ENCODE measurements around the gene SPART. TPM values are rescaled to one million over a fixed set of nuclear protein-coding genes. Genes with fewer than 3 reads are reported as not detected.

The SPART gene
- total RNA-seq, 1 experiment from 2014 or later, result 0.12 TPM

- H3K9me2 ChIP-seq (ENCODE audit: insufficient read depth), result no peaks in the 10 kb centered on the region
- peaks cover 0 to 20% of the 10 kb centered on the region in 2 experiments; a peak in 2 of 4 replicates for H3K9me3 ChIP-seq (ENCODE audit: control insufficient read depth in 1 of 2, insufficient read depth in 1 of 2, low read depth in 1 of 2, low read length in 2 of 2)
- no peak overlapping the region for H3K27ac ChIP-seq (ENCODE audit: low read depth, low read length)
- H3K4me2 ChIP-seq (ENCODE audit: low read length), result no peak overlapping the region
- H3K27me3 ChIP-seq (ENCODE audit: insufficient read depth, low read length), result no peaks in the 10 kb centered on the region
- no peak for TF ChIP-seq ZFX (IDR thresholded peaks at IDR 0.05)
- no peak for TF ChIP-seq SRF (IDR thresholded peaks at IDR 0.05; ENCODE audit: low read depth)
- no peak for TF ChIP-seq POLR2A (IDR thresholded peaks at IDR 0.05; ENCODE audit: borderline replicate concordance, extremely low read depth, insufficient read depth, insufficient read length)
- no peak for TF ChIP-seq JUND (IDR thresholded peaks at IDR 0.05)
- no peak for TF ChIP-seq ATF3 (IDR thresholded peaks at IDR 0.05)
- no peak for TF ChIP-seq SIN3A (IDR thresholded peaks at IDR 0.05; ENCODE audit: low read depth)
- TF ChIP-seq ZBTB33 (IDR thresholded peaks at IDR 0.05; ENCODE audit: extremely low read depth, insufficient replicate concordance, low read length), result no peak
- no peak for TF ChIP-seq ELF1 (IDR thresholded peaks at IDR 0.05; ENCODE audit: borderline replicate concordance, low read depth)
- TF ChIP-seq CTCF (IDR thresholded peaks at IDR 0.05 in 2 of 3, conservative IDR thresholded peaks at IDR 0.05 in 1 of 3; ENCODE audit: borderline replicate concordance in 1 of 3, insufficient read depth in 1 of 3, low read depth in 2 of 3, low read length in 2 of 3), result no peak
- TF ChIP-seq SP1 (IDR thresholded peaks at IDR 0.05; ENCODE audit: low read depth), result no peak
- no peak for TF ChIP-seq CBX3 (IDR thresholded peaks at IDR 0.05; ENCODE audit: low read depth)
- no peak for TF ChIP-seq MAX (IDR thresholded peaks at IDR 0.05)
- no peak for TF ChIP-seq ZNF274 (IDR thresholded peaks at IDR 0.05; ENCODE audit: low read depth, low read length)
- no peak for TF ChIP-seq EZH2phosphoT487 (IDR thresholded peaks at IDR 0.05; ENCODE audit: borderline replicate concordance)
- H4K20me1 ChIP-seq (ENCODE audit: insufficient read depth), result no peaks in the 10 kb centered on the region
- ATAC-seq (no peak), DNase-seq (ENCODE audit: low read depth, low spot score) (no peak)
- H3K4me3 ChIP-seq (replicated peaks in 1 of 2; ENCODE audit: low read depth in 1 of 2, low read length in 2 of 2), result no peak overlapping the region
- CTCF ChIA-PET, result no interaction called here
- H2AFZ ChIP-seq (ENCODE audit: low read depth, low read length, poor library complexity, severe bottlenecking), result no peak overlapping the region
- no peaks in the 10 kb centered on the region for H3K79me2 ChIP-seq (ENCODE audit: insufficient read depth, low read length)
- POLR2A ChIA-PET, result no interaction called here
- no peaks in the 10 kb centered on the region for H3K4me1 ChIP-seq (ENCODE audit: control insufficient read depth in 1 of 2, insufficient read depth in 2 of 2, low read length in 2 of 2)
- no peaks in the 10 kb centered on the region for H3K36me3 ChIP-seq (ENCODE audit: control insufficient read depth in 1 of 2, insufficient read depth in 2 of 2, low read length in 2 of 2)
- no peak overlapping the region for H3K9ac ChIP-seq (ENCODE audit: low read length)
- no TSS peak for BruUV-seq (replicated peaks)
- RAD21 ChIA-PET (ENCODE audit: low non-redundant PET in 1 of 2, low total read pairs in 2 of 2, uncharacterized antibody in 2 of 2, unreplicated experiment in 2 of 2), result no interaction called here
- intact Hi-C loops (cut with micrococcal nuclease), result no loop called here
Measured at GRCh38 chr13:36344886-36345437, 1.2 kb downstream of the SPART start.
